Kidney (tissue), 14 donors: ENCODE data around the gene KCNJ4. TPM values are rescaled to one million over a fixed set of nuclear protein-coding genes. Genes with fewer than 3 reads are reported as not detected.
"Not testable (repeated sequence)": the region's sequence is repeated elsewhere in the genome, so short reads cannot be mapped to it uniquely, and the experiment has no call there.

Experiments used
- DNase-seq, 5 donors: peaks; one replicate each; pipeline ENCODE4 v3.0.0-alpha.2; 2013 to 2020
- FAIRE-seq: peaks from 2 replicates; lab custom pipeline; 2012; peaks lifted over from hg19 to GRCh38; lab: Jason Lieb, UNC
- H3K27ac ChIP-seq, 2 donors: one replicate each; pipeline ENCODE4 v1.7.0; 2013; ENCODE audit warnings: low read depth in 2 of 2, low read length in 2 of 2, inconsistent platforms in 1 of 2
- H3K27me3 ChIP-seq: one replicate; pipeline ENCODE4 v1.7.1; 2013; ENCODE audit warnings: low read length, inconsistent platforms; ENCODE audit not compliant: control insufficient read depth, insufficient read depth
- H3K36me3 ChIP-seq, 3 donors: one replicate each; pipeline versions ENCODE4 v1.7.0 to v1.7.1; 2013; ENCODE audit warnings: low read length in 3 of 3, control low read depth in 1 of 3, inconsistent platforms in 1 of 3; ENCODE audit not compliant: insufficient read depth in 3 of 3, control insufficient read depth in 2 of 3
- H3K4me1 ChIP-seq, 3 donors: one replicate each; pipeline versions ENCODE4 v1.7.0 to v1.7.1; 2013; ENCODE audit warnings: low read length in 3 of 3, inconsistent platforms in 1 of 3, low read depth in 1 of 3; ENCODE audit not compliant: control insufficient read depth in 2 of 3, insufficient read depth in 2 of 3
- H3K4me3 ChIP-seq, 3 donors: one replicate each; pipeline versions ENCODE4 v1.7.0 to v1.8.1; 2013; ENCODE audit warnings: low read length in 3 of 3, control low read depth in 1 of 3, inconsistent platforms in 1 of 3
- H3K9ac ChIP-seq, 3 donors: one replicate each; pipeline versions ENCODE4 v1.7.0 to v1.7.1; 2013; ENCODE audit warnings: low read length in 3 of 3, control low read depth in 1 of 3, inconsistent platforms in 1 of 3
- H3K9me3 ChIP-seq, 3 donors: one replicate each; pipeline versions ENCODE4 v1.7.0 to v1.7.1; 2013; ENCODE audit warnings: low read length in 3 of 3, control low read depth in 1 of 3, inconsistent platforms in 1 of 3; ENCODE audit not compliant: control insufficient read depth in 2 of 3, insufficient read depth in 1 of 3
- CTCF ChIP-seq: IDR thresholded peaks from 3 replicates; pipeline ENCODE4 v1.5.1; 2012; ENCODE audit warnings: mild to moderate bottlenecking, moderate library complexity, borderline replicate concordance; ENCODE audit not compliant: insufficient read depth; ENCODE audit errors: extremely low read depth
- intact Hi-C: fragments of 100-400 bp; cut with DNase I; formaldehyde crosslinking; loops from one replicate; pipeline ENCODE4 v1.11.1; 2022
- polyA plus RNA-seq: library from polyadenylated mRNA; stranded (reverse); fragments of 350-450 nt; fragmentation: Illumina TruSeq; extraction: RNeasy Lipid Tissue Mini Kit (QIAGEN cat#74804); gene quantifications from one replicate; pipeline ENCODE4 v1.2.3, GENCODE V29; 2014; ENCODE audit warnings: low read depth, low replicate concordance; ENCODE audit not compliant: insufficient read depth
- total RNA-seq: library from RNA; stranded (reverse); fragmentation: NEBNext Ultra II Directional; extraction: Animal tissue kit (Norgen Biotek cat#: 25700); gene quantifications from one replicate; pipeline ENCODE4 v1.2.1, GENCODE V29; 2021
- donor health status: control.
- donor health status: control.
- donor health status: control.
- donor health status: control.
- donor health status: control.
- donor health status: DM: yes; HTN: yes; CAD: no.
- donor health status: Normal renal cell carcinoma (clear cell type).

KCNJ4 gene
- total and polyA plus RNA-seq, 2 donors from 2014 or later: 0.13 TPM; not detected in 1

GRCh38 chr22:38474003-38474607 is 19.1 kb upstream of the KCNJ4 start:
- peak in 1 of 5 donors; percentile 35 for DNase-seq
- Histone ChIP-seq H3K9me3 (no peaks in the 10 kb centered on the region), H3K27ac (no peak overlapping the region), H3K4me1 (no peaks in the 10 kb centered on the region), H3K4me3 (no peak overlapping the region), H3K36me3 (no peaks in the 10 kb centered on the region), H3K9ac (no peak overlapping the region), H3K27me3 (no peaks in the 10 kb centered on the region)
- FAIRE-seq: no peak
- TF ChIP-seq CTCF: no peak
- intact Hi-C loops: no loop called here

GRCh38 chr22:38471237-38471636 is 16.2 kb upstream of the KCNJ4 start:
- H3K4me3 ChIP-seq: no peak overlapping the region
- no peak overlapping the region for H3K27ac ChIP-seq
- peak in 2 of 5 donors; percentile 29 to 60 for DNase-seq
- peaks cover 0 to 8% (median 0%) of the 10 kb centered on the region in 3 donors for H3K4me1 ChIP-seq
- intact Hi-C loops: no loop called here
- no peak for FAIRE-seq
- H3K36me3 ChIP-seq: no peaks in the 10 kb centered on the region
- H3K9me3 ChIP-seq: no peaks in the 10 kb centered on the region
- TF ChIP-seq CTCF: no peak
- no peaks in the 10 kb centered on the region for H3K27me3 ChIP-seq
- no peak overlapping the region for H3K9ac ChIP-seq

- H3K4me1 ChIP-seq, H3K27me3 ChIP-seq, H3K36me3 ChIP-seq, H3K27ac ChIP-seq, H3K9me3 ChIP-seq, FAIRE-seq, intact Hi-C loops, H3K9ac ChIP-seq, H3K4me3 ChIP-seq: not testable (repeated sequence)
- peak in 1 of 5 donors; percentile 41 for DNase-seq
Observed at GRCh38 chr22:38470179-38470578, 15.2 kb upstream of the KCNJ4 start.

DNA sequence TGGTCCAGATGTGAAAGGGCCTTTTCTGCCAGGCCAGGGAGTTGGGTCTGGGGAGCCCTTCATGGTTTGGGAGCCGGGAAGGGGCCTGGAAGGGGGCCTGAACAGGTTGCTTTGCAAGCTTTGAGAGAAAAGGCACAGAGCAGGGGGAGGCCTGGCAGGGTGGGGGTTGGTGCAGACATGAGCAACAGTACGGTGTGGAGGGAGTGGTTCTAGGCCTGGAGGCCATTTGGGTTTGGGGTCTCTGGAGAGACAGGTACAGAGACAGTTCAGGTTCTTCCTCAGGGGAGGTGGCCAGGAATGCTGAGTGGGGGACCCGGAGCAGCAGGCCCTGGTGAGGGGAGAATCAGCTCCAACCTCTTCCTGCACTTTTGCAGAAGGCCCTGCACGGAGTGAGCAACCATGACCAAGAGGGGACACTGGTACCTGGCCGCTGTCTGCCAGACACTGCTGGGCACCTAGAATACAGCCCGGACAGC is 14.3 kb upstream of the KCNJ4 start:
- no peak overlapping the region for H3K27ac ChIP-seq
- peak in 2 of 5 donors; percentile 39 to 66 for DNase-seq
- H3K9ac ChIP-seq: no peak overlapping the region
- no peak for FAIRE-seq
- no peak for TF ChIP-seq CTCF
- no peak overlapping the region for H3K4me3 ChIP-seq
- H3K27me3 ChIP-seq: no peaks in the 10 kb centered on the region
- intact Hi-C loops: no loop called here
- H3K9me3 ChIP-seq: no peaks in the 10 kb centered on the region
- H3K4me1 ChIP-seq: peaks cover 0 to 8% (median 0%) of the 10 kb centered on the region in 3 donors
- no peaks in the 10 kb centered on the region for H3K36me3 ChIP-seq
